ENCODE results near the gene JAG2.

The JAG2 gene

DNA sequence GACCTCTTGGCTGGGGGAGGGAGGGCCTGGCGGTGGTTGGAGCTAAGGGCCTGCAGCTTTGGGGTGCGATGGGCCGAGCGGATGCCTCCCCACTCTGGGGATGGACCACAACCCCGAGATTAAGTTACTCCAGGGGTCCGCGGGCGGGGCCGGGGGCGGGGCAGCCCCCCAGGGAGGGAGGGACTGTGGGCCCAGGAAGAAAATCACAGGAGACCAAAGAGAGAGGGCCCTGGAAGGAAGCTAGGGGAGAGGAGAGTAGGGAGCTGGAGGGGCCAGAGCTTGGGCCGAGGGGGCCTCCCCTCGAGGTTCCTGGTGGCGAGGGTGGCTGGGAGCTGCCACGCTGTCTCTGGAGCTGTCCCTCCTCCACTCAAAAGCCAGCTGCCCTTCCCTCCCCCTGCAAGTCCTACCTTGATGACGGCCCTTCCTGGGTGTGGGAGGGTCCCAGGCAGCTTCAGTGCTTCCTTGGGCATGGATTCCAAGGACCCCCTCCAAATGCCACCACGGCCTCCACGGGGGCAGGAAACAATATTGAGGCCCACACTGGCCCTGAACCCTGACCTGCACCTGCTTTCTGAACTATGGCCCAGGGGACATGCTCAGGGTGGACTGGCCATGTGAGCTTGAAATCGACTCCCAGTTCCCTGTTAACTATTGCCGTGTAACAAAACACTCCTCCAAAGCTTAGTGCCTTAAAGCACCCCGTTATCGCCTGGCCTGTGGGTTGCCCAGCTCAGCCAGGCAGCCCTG, 13.1 kb upstream of the JAG2 start:
- DNase-seq = no peak

DNA sequence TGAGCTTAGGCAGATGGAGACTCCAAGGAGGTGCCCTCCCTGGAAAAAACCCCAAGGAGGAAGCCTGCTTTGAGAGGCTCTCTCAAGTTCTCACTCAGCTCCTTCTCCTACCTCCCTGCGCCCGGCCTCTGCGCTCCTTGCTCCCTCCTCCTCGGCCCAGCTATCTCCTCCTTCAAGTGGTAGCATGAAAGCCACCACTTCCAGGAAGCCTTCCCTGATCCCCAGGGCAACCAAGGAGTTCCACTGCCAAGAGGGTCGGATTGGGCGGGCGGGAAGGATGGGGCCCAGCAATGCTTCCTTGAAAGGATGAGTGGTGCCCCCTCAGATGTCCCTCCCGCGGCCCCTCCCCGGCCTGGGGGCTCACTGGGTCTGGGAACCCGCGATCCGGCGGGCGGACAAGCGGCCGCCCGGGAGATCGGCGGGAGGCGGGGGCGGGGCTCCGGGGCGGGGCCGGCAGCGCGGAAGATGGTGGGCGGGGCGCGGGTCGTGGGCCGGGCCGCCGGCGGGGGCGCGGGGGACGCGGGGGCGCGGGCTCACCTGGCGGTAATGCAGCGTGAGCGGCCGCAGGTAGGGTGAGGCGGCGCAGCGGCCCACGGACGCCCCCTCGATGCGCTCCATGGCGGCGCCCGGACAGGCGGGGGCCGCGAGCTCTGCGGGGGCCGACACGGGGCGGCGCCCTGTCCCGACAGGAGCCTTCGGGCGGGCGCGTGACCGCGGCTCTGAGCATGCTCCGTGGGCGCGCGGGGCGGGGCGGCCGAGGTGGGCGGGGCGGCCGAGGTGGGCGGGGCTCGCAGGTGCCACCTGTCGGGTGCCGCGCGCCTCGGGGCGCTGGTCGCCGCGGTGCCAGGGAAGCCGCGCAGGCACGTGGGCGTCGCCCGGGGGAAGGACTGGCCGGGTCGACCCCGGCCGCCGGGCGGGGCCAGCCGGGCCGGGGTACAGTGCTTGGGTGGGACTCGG, 12.3 kb upstream of the JAG2 start, which contains the start of gene NUDT14:
NUDT14 (minus strand) TSS at position 721 of the 957 bp plus-strand sequence; CDS start at position 618, 103 bp downstream.
- peak; percentile 94 for DNase-seq

DNA sequence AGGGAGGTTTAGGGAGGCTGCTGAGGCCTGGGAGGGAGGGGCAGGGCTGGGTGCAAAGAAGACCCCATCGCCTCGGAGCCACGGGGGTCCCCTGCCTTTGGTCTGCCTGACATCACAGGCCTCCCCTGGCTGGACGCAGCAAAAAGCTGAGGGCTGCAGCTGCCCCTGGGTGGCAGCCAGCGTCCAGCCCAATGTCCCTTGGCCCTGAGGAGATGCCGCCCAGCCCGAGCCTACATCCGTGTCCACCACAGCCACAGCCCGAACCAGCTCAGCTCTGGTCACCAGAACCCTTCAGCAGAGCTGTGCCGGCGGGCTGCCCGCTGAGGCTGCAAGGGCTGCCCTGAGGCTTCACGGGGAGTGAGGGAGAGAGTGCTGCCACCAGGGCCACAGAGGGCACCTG, 10.6 kb upstream of the JAG2 start:
- DNase-seq = no peak

DNA sequence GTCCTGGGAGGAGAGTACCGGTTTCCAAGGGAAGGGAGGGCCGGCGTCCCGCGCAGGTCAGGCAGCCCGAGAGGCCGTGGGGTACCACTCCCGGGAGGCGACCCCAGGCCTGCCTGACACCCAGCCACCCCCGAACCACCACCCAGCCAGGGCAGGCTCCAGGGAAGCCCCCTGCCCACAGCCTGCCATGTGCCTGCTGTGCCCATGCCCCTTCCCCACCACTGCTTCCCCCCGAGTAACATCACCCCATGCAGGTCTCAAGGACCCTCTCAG, 10.2 kb upstream of the JAG2 start:
- no peak for DNase-seq

DNA sequence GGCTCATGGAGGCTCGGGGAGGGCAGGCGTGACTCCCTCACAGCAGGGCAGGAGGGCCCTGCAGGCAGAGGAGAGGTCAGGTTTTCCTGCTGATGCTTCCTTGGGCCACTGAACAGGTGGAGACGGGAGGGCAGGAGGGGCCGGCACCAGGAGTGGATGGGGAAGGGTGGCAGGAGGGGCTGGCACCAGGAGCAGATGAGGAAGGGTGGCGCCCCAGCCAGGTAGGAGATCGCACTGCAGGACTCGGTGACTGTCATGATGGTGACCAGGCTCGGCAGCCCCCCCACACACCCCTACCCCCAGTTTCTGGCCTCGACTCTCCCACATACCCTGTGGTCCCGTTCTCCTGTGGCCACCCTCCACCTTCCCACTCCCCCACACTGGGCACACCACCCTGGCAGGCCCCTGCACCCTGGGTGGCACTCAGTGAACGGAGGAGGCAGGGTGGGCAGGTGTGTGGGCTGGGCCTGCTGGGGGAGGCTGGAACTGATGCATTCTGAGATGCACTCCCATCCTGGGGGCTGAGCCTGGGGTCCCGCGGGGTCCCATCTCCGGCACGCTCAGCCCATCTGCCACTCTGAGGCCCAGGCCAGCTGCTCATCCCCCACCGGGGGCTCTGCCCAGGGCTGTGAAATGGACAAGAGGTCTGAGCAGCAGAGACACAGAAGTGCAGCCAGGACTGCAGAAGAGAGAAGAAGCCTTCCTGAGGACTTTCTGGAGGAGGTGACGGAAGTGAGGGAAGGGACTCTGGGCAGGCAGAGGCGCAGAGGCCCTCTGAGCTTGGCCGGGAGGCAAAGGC, 9.7 kb upstream of the JAG2 start:
- no peak for DNase-seq

DNA sequence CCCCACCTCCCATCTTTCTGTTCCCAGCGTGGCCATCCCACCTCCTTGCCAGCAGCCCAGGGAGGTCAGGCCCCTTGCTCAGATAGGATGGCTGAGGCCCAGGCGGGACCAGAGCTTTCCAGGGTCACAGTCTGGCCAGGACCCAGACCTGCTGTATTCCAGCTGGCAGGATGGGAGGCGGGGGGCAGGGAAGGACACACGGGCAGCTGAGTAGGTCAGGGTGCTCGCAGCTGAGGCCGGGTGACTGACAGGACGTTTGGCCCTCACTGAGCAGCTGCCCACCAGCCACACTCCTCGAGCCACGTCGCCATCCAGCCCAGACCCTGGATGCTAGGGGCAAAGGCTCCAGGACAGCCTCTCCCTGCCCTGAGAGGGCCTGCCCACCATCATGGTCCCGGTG, 8.5 kb upstream of the JAG2 start:
- DNase-seq = no peak

DNA sequence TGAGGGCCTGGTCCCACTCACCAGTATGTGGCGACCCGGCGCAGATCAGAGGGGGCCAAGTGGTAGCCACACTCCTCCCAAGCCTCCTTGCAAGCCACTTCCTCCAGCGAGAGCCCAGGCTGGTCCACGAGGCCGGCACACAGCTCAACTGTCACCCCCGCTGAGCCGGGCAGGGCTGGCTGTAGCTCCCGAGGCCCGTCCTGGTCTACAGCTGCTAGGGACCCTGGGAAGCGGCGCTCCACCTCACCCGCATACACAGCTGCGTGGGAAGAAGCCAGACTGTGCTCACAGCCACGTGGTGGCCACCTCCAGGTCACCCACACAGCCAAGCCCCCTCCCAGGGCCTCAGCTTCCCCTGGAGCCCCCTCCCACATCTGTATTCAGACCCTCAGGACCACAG, 7.9 kb upstream of the JAG2 start:
- no peak for DNase-seq

DNA sequence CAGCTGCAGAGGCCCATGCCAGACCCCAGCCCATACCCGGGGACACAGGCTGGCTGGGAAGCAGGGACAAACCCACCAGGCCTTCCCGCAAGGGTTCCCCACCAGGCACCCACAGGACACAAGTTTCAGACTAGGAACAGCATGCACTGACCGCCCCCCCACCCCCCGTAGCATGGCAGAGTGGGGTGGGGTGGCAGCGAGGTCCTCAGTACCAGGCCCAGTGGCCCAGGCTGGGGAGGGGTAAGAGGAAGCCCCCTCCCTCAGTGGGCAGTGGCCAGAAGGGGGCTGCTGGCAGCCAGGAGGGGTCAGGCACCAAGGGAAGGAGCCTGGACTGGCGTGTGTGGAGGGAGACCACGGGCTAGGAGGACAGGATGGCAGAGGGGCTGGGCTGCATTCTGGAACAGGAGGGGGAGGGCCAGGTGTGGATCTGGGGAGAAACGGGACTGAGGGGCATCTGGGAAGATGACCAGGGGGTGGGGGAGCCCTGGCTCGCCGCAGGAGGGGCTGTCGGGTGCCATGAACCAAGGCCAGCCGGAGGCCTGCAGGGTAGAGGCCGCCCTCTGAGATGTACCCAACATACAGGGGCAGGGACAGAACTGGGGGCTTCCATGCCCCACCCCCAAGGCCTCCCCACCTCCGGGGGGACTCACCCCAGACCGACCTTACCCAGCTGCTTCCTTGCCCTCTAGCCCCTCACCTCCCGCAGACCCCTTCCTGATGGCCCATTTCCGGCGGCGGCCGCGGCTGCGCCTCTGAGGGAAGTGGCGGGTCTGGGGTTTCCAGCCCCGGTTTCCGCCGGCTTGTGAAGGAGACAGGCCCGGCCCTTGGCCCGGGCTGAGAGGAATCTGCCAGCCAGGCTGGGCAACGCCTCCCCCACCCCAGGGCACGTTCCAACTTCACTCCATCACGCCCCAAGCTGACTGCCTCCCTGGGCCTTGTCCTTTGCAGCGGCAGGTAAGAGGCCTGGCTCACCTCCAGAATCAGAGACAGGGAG, 5.6 kb upstream of the JAG2 start:
- peak; percentile 79 for DNase-seq

DNA sequence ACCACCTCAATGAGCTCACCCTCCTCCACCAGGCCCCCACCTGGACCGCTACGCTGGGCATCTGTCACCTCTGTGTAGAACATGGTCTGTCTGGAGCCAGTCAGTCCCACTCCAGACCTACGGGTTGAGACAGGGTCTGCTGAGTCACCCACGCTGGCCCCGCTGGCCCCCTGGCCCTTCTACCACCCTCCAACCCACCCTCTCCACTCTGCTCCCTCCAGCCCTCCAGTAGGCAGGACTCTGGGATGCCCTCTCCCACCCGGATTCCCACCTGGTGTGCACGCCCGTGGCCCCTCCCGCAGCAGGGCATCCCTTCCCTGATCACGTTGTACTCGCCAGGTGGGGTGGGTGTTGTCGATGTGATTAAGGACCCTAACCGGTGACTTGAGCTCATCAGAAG, 4.6 kb upstream of the JAG2 start:
- no peak for DNase-seq

DNA sequence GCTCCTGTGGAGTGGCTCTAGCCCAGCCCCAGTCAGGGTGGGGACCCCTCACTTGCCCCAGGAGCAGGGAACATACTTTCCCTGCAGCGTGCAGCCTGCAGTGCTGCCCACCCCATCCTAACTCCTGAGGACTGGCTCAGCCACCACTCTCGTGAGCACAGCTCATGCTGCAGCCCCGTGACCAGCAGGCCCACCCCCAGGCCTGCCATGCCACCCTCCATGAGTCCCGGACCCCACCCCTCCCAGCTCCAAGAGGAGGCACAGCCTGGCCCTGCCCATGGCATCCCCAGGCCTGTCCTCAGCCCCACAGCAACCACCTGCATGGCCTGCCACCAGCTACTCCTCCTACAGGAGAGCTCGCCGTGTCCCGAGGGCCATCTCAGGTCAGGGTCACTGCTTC, 3.9 kb upstream of the JAG2 start:
- DNase-seq = no peak

DNA sequence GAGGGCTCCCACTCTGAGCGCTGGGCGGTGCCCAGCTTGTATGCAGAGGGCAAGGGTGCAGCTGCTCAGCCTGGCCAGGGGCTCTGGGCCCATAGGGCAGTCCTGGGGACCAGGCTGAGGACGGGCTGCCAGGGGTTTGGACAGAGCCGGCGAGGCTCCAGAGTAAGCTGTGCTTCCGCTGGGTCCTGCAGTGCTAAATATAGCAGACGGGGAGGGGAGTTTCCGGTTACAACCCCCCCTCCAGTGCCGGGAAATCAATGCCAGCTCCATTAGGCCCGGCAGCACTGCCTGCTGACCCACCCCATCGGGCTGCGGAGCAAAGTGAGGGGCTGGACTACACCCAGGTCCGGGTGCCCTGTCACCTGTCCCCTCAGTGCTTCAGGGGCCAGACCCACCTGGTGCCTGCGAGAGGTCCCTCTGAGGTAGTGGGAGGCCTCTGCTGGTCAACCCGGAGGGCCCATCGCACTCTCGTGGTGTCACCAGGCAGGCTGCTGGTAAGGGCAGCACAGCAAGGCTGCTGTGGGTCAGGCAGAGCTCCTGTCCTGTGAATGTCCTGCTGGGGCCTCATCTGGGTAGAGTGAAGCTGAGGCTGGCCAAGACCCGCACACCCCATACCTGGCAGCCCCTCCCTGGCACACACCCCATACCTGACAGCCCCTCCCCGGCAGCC, 2.6 kb upstream of the JAG2 start:
- DNase-seq = no peak

DNA sequence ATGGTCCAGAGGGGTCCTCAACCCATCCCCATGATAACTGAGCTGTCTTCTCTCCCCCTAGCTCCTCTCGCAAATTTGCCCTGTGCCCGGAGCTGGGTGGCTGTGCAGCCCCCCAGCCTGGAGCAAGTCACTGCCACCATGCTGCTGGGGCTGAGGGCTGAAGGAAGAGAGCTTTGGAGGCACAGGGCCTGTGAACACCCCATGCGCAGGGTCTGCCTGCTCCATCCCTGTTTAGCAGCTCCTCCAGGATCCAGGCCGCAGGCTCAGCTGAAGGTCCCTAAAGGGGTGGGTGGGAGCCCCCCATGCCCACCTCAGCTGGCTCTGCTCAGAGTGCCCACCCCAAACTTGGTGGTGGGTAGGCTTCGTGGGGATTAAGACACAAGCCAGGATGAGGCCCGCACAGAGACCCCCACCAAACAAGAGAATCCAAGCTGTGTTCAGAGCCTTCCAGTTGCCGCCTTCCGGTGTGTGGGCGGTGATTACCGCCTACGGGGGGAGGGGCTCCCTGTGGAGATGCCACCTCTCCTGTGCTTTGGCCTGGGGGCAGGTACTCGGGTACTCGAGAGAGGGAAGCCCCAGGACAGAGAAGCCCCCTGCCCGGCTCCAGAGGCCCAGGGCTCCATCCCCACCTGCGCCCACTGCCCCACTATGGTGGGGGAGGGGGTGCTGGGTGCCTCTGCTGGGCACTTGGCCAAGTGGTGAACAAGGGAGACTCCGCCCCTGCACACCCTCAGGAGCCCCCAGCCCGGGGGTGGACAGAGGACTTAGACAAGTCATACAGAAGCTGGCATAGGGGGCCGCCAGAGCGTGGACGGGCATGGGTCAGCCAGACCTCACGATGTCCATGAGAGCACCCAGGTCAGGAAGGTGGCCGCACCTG, 1.4 kb upstream of the JAG2 start:
- DNase-seq = no peak

DNA sequence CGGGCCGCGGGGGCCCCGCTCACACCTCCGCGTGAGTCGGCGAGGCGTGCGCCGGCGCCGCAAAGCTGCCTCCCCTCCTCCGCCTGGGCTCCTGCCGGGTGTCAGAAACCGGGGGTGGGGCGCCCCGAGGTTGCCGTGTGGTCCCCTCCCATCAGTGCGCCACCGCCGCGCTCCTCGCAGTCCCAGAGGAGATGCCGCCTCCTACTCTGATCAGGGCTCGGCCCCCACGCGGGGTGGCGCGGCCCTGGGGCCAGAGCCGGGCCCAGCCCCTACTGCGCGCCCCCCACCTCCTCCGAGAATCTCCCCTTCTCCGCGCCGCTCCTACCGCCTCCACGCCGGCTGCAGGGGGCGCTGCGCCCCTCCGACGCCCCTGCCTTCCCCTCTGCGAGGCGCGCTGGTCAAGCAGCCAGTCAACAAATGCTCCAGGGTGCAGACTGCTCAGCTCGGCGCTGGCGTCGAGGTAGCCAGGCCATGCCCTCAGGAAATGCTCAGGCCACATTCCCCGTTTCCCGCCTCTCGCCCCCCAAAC, 467 bp upstream of the JAG2 start:
- DNase-seq = peak; percentile 74

DNA sequence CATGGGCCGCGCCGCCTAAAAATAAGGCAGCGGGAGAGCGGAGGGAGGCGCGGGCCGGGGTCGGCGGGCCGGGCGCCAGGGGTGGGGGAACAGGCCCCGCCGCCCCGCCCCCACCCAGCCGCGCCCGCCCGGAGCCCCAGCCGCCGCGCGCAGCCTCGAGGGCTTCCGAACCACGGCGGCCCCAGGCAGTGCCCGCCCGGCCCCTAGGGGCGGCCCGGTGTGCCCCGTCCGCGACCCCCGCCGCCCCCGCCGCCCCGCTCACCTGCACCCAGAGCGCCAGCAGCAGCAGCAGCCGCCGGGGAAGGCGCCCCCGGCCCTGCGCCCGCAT, 519 bp downstream of the JAG2 start:
- no peak for DNase-seq

DNA sequence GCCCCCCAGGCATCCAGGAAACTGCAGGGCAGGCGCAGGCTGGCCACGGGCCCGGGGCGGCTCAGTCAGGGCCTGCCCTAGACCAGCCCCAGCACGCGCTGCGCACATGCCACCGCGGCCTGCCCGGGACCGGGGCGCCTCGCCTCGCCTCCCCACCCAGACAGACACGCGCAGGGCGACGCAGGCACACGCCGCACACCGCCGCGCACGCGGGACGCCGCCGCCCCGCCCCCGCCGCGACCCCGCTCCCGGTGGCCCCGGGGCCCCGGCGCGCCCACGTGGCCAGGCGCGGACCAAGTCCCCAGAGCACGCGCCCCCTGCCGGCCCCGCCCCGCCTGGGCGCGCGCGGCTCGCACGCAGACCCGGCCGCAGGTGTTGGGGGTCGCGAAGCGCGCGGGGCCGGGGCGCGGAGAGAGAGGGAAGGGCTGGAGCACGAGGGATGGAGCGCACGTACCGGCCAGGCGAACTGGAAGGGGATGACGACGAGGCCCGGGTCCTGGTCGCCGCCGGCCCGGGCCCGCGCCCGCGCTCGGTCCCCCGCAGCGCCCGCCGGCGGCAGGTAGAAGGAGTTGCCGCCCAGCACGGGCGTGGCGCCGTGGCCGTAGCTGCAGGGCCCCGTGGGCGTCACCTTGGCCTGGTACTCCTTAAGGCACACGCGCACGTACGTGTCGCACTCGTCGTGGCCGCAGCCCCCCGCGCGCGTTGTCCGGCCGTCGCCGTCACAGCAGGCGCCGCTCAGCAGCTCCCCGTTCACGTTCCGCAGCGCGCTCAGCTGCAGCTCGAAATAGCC, 1.1 kb downstream of the JAG2 start:
- DNase-seq = no peak

DNA sequence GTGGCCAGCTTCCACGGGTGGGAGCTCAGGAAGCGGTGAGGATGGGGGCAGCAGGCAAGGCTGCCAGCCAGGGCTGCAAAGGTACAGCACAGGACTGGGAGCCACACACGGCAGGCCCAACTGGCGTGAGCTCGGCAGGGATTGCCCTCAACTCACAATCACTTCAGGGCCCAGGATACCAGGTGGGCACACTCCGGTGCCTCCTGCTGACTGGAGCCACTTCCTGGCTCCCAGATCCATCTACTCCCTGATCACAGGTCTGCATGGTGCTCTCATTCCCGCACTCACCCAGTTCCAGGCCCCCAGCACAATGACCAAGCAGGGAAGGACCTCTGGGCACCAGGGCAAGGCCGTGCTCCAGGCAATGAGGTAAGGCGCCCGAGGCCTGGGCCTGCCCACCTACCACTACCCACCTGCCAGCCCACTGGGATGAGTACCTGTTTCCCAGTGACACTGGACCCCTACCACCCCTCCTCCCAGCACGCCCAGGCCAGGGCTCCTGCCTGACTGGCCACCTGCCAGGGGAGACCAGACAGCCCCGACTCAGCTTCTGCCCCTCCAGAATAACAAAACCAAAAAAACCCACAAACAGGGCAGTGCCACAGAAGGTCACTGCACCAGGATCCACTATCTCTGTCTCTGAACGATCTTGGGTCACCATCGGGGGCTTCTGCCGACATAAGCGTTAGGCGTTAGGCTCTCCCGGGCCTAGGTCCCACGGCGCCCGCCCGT, 1.8 kb downstream of the JAG2 start:
- DNase-seq = no peak

DNA sequence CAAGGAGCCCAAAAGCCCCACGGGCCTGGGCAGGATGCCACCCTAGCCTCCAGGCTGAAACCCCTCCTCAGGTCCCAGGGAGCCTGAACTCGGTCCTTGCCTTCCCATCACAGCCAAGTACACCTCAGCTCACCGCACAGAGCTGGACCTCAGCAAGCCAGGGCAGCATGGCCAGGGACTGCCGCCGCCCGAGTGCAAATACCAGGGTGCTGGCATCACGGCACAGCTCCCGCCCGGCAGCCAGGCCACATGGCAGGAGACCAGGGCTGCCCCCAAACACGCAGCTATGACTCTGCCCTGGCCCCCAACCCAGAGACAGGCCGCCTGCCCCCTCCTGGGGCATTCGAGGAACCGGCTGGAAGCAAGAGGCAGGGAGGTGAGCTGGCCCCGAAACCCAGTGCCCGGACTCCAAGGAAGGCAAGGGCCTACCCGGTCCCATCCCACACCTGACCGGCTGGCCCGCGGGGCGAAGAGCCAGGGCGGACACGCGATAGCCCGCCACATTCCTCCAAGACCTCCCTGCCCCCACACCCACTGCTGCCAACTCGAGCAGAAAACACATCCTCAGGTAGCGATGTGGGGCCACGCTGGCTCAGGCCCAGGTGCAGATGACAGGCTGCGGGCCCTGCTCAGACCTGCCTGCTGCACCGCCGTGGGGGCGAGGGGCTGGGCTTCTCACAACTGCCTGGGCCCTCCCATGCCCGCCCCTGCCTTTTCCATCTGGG, 2.7 kb downstream of the JAG2 start:
- DNase-seq = no peak

DNA sequence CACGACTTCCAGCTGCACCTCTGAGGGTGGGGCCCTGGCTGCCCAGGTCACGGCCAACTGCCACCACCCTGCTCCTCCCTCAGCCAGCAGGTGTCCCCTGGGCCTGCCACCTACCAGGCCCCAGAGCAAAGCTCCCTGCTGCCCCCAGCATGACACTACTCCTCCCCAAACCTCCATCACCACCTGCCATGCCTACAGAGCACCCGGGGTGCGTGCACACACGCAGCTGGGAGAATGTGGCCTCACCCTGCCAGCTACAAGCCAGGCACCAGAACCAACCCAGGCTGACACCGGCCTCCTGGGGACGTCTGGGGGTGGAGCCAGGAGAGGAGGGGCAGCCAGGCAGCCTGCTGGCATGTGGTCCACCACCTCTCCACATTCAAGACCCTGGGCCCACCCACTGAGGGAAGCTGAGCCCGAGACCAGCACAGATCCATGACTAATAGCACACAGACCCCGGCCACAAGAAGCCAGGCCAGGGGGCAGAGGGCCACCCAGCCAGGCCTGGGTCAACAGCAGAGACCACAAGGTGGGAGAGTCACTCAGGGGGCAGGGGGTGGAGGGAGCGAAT, 3.4 kb downstream of the JAG2 start:
- DNase-seq = no peak

All from activated effector memory CD4-positive, alpha-beta T cell treated with anti-CD3 and anti-CD28 coated beads, Interleukin-2, amount 50 U/mL, for 16 hours (primary cell).